Gastroesophageal sphincter (tissue), 3 donors: ENCODE measurements around the gene HSFX1.

Experiments
- EP300 ChIP-seq: sonication (generic); formaldehyde crosslinking; IDR thresholded peaks from one replicate; pipeline ENCODE4 v1.6.1; 2017; ENCODE audit warnings: antibody characterized with exemption, mild to moderate bottlenecking
- POLR2A ChIP-seq, 2 donors: fragments of 450-650 bp; IDR thresholded peaks; one replicate each; pipeline ENCODE4 v1.6.1; 2017; ENCODE audit warnings: antibody characterized with exemption in 2 of 2, mild to moderate bottlenecking in 2 of 2, moderate library complexity in 1 of 2
- TF ChIP-seq, protein P1 (sequence below), 4 experiments: fragments of 200-600 bp in 2 of 4; fragments of 450-650 bp in 2 of 4; sonication (generic) in 1 of 4; IDR thresholded peaks; one replicate each; pipeline ENCODE4 v1.5.1; 2017 to 2019; ENCODE audit warnings: antibody characterized with exemption in 4 of 4, mild to moderate bottlenecking in 2 of 4, moderate library complexity in 2 of 4

DNA sequence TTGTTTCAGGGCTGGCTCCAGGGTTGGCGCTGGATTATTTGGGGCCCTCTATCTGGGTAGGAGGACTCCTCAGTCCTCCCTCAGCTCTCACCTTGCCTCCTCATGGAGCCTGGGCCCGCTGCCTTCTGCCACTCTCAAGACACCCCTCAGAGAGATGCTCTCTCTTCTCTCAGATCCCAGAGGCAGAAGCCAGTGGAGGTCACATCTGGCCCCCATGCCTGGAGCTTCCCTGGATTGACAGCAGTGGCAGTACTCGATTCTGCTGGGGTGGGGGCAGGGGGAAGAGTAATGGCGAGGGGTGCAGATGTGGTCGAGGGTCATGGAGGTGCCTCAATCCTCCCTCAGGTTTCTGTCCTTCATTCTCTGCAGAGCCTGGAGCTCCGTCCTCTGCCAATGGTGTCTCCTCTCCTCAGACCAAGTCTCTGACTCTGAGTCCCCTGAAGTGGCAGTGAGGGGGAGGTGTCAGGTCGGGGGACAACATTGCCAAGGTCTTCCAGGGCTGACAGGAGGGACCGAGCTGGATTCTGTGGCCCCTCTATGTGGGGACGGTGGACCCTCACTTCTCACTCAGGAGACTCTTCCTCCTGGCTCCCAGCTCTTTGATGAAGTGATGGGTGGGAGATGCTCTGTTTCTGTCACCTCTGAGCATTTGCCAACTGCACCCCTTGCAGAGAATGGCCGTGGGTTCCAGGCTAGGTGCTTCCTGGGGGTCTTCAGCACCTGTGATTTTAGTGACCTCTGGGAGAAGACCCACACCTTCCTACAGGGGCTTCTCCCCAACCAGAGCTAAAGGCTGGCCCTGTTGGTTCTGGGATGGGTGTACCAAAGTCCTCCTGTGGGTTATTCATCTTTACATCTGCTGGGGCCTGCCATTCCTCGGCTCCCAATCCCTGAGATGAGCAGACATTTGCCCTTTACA is 10.9 kb upstream of the HSFX1 start:
- TF ChIP-seq, protein P1, sequence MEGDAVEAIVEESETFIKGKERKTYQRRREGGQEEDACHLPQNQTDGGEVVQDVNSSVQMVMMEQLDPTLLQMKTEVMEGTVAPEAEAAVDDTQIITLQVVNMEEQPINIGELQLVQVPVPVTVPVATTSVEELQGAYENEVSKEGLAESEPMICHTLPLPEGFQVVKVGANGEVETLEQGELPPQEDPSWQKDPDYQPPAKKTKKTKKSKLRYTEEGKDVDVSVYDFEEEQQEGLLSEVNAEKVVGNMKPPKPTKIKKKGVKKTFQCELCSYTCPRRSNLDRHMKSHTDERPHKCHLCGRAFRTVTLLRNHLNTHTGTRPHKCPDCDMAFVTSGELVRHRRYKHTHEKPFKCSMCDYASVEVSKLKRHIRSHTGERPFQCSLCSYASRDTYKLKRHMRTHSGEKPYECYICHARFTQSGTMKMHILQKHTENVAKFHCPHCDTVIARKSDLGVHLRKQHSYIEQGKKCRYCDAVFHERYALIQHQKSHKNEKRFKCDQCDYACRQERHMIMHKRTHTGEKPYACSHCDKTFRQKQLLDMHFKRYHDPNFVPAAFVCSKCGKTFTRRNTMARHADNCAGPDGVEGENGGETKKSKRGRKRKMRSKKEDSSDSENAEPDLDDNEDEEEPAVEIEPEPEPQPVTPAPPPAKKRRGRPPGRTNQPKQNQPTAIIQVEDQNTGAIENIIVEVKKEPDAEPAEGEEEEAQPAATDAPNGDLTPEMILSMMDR (IDR thresholded peaks at IDR 0.05) = no peak
- TF ChIP-seq POLR2A (IDR thresholded peaks at IDR 0.05) (no peak), EP300 (no peak)
